SK-N-SH (cell line): Measurements from ENCODE around the gene FAM131B. TPM values are rescaled to one million over a fixed set of nuclear protein-coding genes. Genes with fewer than 3 reads are reported as not detected.

Experiments used
- CTCF ChIA-PET: fragments of 300-600, 350-600 bp; formaldehyde crosslinking; extraction: SDS; loops from one replicate; lab custom pipeline; 2021; lab: Yijun Ruan, JAX
- POLR2A ChIA-PET: fragments of 350-600 bp; sonication (Branson Sonifier 250); formaldehyde crosslinking; extraction: SDS; loops from one replicate; lab custom pipeline; 2020; ENCODE audit warnings: antibody characterized with exemption, inconsistent platforms; lab: Yijun Ruan, JAX
- DNase-seq: peaks from one replicate; pipeline ENCODE4 v3.0.0; 2012
- H2AFZ ChIP-seq: fragments of 200-600 bp; sonication (generic); 2 replicates; pipeline ENCODE4 v1.8.1; 2016; ENCODE audit warnings: antibody characterized with exemption, mild to moderate bottlenecking, low read depth
- H3F3A ChIP-seq: fragments of 200-600 bp; sonication (generic); replicated peaks from 2 replicates; pipeline ENCODE3; 2016; ENCODE audit warnings: antibody characterized with exemption, mild to moderate bottlenecking; ENCODE audit not compliant: insufficient read depth
- H3K27ac ChIP-seq, 2 experiments: fragments of 200-500 bp in 1 of 2; fragments of 200-600 bp in 1 of 2; sonication (Bioruptor generic) in 1 of 2; sonication (generic), shearing (Covaris generic) in 1 of 2; 2 replicates each; pipeline versions ENCODE4 v1.5.1 to v1.6.1; 2014 to 2016; ENCODE audit warnings: low read depth in 2 of 2, inconsistent platforms in 1 of 2, low read length in 1 of 2, mild to moderate bottlenecking in 1 of 2, mixed read lengths in 1 of 2
- H3K27me3 ChIP-seq: fragments of 200-600 bp; sonication (generic), shearing (Covaris generic); 2 replicates; pipeline ENCODE4 v1.6.1; 2016; ENCODE audit warnings: mixed run types; ENCODE audit not compliant: insufficient read depth
- H3K36me3 ChIP-seq, 2 experiments: fragments of 200-500 bp in 1 of 2; fragments of 200-600 bp in 1 of 2; sonication (Bioruptor generic) in 1 of 2; sonication (generic) in 1 of 2; replicated peaks in 1 of 2; 2 replicates each; pipeline versions ENCODE3 to v1.5.1; 2014 to 2016; ENCODE audit warnings: low read length in 1 of 2, mild to moderate bottlenecking in 1 of 2; ENCODE audit not compliant: insufficient read depth in 2 of 2, control insufficient read depth in 1 of 2
- H3K4me1 ChIP-seq, 2 experiments: fragments of 200-500 bp in 1 of 2; fragments of 200-600 bp in 1 of 2; sonication (Bioruptor generic) in 1 of 2; sonication (generic), shearing (Covaris generic) in 1 of 2; 2 replicates each; pipeline versions ENCODE4 v1.5.1 to v1.6.1; 2014 to 2016; ENCODE audit warnings: low read depth in 1 of 2, low read length in 1 of 2, mixed run types in 1 of 2; ENCODE audit not compliant: insufficient read depth in 2 of 2, control insufficient read depth in 1 of 2
- H3K4me2 ChIP-seq: fragments of 200-600 bp; sonication (generic), shearing (Covaris generic); 2 replicates; pipeline ENCODE4 v1.6.1; 2017; ENCODE audit warnings: mixed run types
- H3K4me3 ChIP-seq, 2 experiments: fragments of 200-500 bp in 1 of 2; fragments of 200-600 bp in 1 of 2; sonication (Bioruptor generic) in 1 of 2; sonication (generic), shearing (Covaris generic) in 1 of 2; 2 replicates each; pipeline versions ENCODE4 v1.5.1 to v1.8.1; 2014 to 2016; ENCODE audit warnings: low read depth in 2 of 2, inconsistent platforms in 1 of 2, low read length in 1 of 2, mild to moderate bottlenecking in 1 of 2, mixed read lengths in 1 of 2, moderate library complexity in 1 of 2
- H3K79me2 ChIP-seq: fragments of 200-600 bp; sonication (generic); 2 replicates; pipeline ENCODE4 v1.8.1; 2017; ENCODE audit warnings: mild to moderate bottlenecking; ENCODE audit not compliant: insufficient read depth
- H3K9ac ChIP-seq: fragments of 200-600 bp; sonication (generic); 2 replicates; pipeline ENCODE4 v1.6.1; 2017; ENCODE audit warnings: mixed run types
- H3K9me2 ChIP-seq: fragments of 200-600 bp; sonication (generic); 2 replicates; pipeline ENCODE4 v1.6.1; 2017; ENCODE audit warnings: mixed run types
- H3K9me3 ChIP-seq: fragments of 200-600 bp; sonication (generic); 2 replicates; pipeline ENCODE4 v1.6.1; 2017; ENCODE audit warnings: mixed run types, mild to moderate bottlenecking, moderate library complexity
- H4K20me1 ChIP-seq: fragments of 200-600 bp; sonication (generic); 2 replicates; pipeline ENCODE4 v1.6.1; 2017; ENCODE audit warnings: mild to moderate bottlenecking, mixed run types; ENCODE audit not compliant: insufficient read depth
- CTCF ChIP-seq: fragments of 200-600 bp; sonication (generic); IDR thresholded peaks from 2 replicates; pipeline ENCODE4 v1.6.1; 2017; ENCODE audit warnings: antibody characterized with exemption, mild to moderate bottlenecking, moderate library complexity
- ELF1 ChIP-seq: IDR thresholded peaks from 2 replicates; pipeline ENCODE4 v1.4.0; 2012
- GATA2 ChIP-seq: sonication (generic); formaldehyde crosslinking; IDR thresholded peaks from 2 replicates; pipeline ENCODE4 v1.5.0; 2020; ENCODE audit warnings: mild to moderate bottlenecking, missing genetic modification reagents
- IRF3 ChIP-seq: fragments of 150-350 bp; IDR thresholded peaks from 2 replicates; pipeline ENCODE4 v1.6.1; 2016; ENCODE audit warnings: mild to moderate bottlenecking, low read depth, low read length
- MAX ChIP-seq: IDR thresholded peaks from 2 replicates; pipeline ENCODE4 v1.4.0; 2012; ENCODE audit warnings: low read depth
- RAD21 ChIP-seq: IDR thresholded peaks from 2 replicates; pipeline ENCODE4 v1.6.1; 2012; ENCODE audit warnings: mild to moderate bottlenecking, low read length
- RXRA ChIP-seq: IDR thresholded peaks from 2 replicates; pipeline ENCODE4 v1.4.0; 2012; ENCODE audit warnings: low read depth, mild to moderate bottlenecking, borderline replicate concordance
- TAF1 ChIP-seq: IDR thresholded peaks from 2 replicates; pipeline ENCODE4 v1.6.1; 2012; ENCODE audit warnings: low read depth, mild to moderate bottlenecking, low read length, moderate library complexity, borderline replicate concordance
- USF1 ChIP-seq: IDR thresholded peaks from 2 replicates; pipeline ENCODE4 v1.4.0; 2012; ENCODE audit warnings: low read depth, borderline replicate concordance
- YY1 ChIP-seq: IDR thresholded peaks from 2 replicates; pipeline ENCODE4 v1.4.0; 2012; ENCODE audit warnings: low read depth, mild to moderate bottlenecking
- ZBTB33 ChIP-seq: IDR thresholded peaks from 2 replicates; pipeline ENCODE4 v1.4.0; 2012; ENCODE audit warnings: low read depth, borderline replicate concordance
- WGBS: methylation state at CpG from one replicate; pipeline ENCODE4 v1.1.6; 2017; ENCODE audit warnings: low lambda C conversion rate; 5-methylcytosine and 5-hydroxymethylcytosine counted together
- polyA plus RNA-seq, 3 experiments: library from polyadenylated mRNA; depleted of rRNA; stranded (reverse); fragments of >200 nt; gene quantifications; 2 replicates each; pipeline ENCODE4 v1.2.3, GENCODE V29; 2012

FAM131B gene
- polyA plus RNA-seq, 1 of the 3 experiments (the other 2 are of a cell fraction) = 43.6 TPM

- no peak for TF ChIP-seq ZBTB33
- TF ChIP-seq IRF3 = no peak
- TF ChIP-seq YY1 = no peak
- no peak for TF ChIP-seq CTCF
- no peak for TF ChIP-seq USF1
Observed at GRCh38 chr7:143321242-143321641, 41.3 kb downstream of the FAM131B start (continued).

GRCh38 chr7:143320620-143321019 lies 41.9 kb downstream of the FAM131B start:
- TF ChIP-seq ELF1 (no peak), MAX (no peak), RAD21 (no peak), GATA2 (CRISPR knock-in tag) (no peak), RXRA (no peak), TAF1 (no peak)
- CTCF ChIA-PET = interaction anchor here (1.4 kb wide), 1 partner anchor 21 kb away, joined by 5 read pairs; no protein-coding TSS in a partner anchor

More at GRCh38 chr7:143320620-143321019, 41.9 kb downstream of the FAM131B start:
- no peak for DNase-seq
- Histone ChIP-seq H3K9me2 (no peaks in the 10 kb centered on the region), H3K9me3 (no peaks in the 10 kb centered on the region), H3K79me2 (no peaks in the 10 kb centered on the region), H3K27me3 (no peaks in the 10 kb centered on the region), H3F3A (no peaks in the 10 kb centered on the region), H3K27ac (no peak overlapping the region), H3K4me3 (no peak overlapping the region), H3K9ac (no peak overlapping the region), H3K4me1 (peaks cover 0 to 2% of the 10 kb centered on the region in 2 experiments; a peak in 1 of 4 replicates), H4K20me1 (no peaks in the 10 kb centered on the region), H3K36me3 (no peaks in the 10 kb centered on the region), H3K4me2 (no peak overlapping the region), H2AFZ (no peak overlapping the region)
- 59% methylated on average over 9 of the region's 9 CpGs for WGBS
- POLR2A ChIA-PET = no interaction called here
